Ectodermal cell (in vitro differentiated cells): ENCODE results near the gene SCGB1A1.
"Not testable (repeated sequence)": the region's sequence is repeated elsewhere in the genome, so short reads cannot be mapped to it uniquely, and the experiment has no call there.

Experiments
- H3K27ac ChIP-seq: 2 replicates; pipeline ENCODE4 v1.7.0; 2013; ENCODE audit warnings: mild to moderate bottlenecking, low read depth, low read length; ENCODE audit not compliant: insufficient read depth, poor library complexity, severe bottlenecking
- H3K27me3 ChIP-seq: 2 replicates; pipeline ENCODE4 v1.7.0; 2013; ENCODE audit warnings: mild to moderate bottlenecking, low read length; ENCODE audit not compliant: insufficient read depth, control insufficient read depth, poor library complexity, severe bottlenecking
- H3K36me3 ChIP-seq: one replicate; pipeline ENCODE4 v1.7.0; 2013; ENCODE audit warnings: low read length; ENCODE audit not compliant: control insufficient read depth, insufficient read depth
- H3K4me1 ChIP-seq: one replicate; pipeline ENCODE4 v1.7.0; 2013; ENCODE audit warnings: low read length; ENCODE audit not compliant: control insufficient read depth, insufficient read depth
- H3K4me3 ChIP-seq: 2 replicates; pipeline ENCODE4 v1.7.0; 2013; ENCODE audit warnings: low read depth, low read length, control low read depth; ENCODE audit not compliant: insufficient read depth
- H3K9me3 ChIP-seq: 2 replicates; pipeline ENCODE4 v1.7.0; 2013; ENCODE audit warnings: mild to moderate bottlenecking, low read length, moderate library complexity; ENCODE audit not compliant: control insufficient read depth
- WGBS, 2 experiments: methylation state at CpG; one replicate each; pipeline ENCODE4 v1.1.7; 2013; ENCODE audit warnings: missing lambda C conversion rate in 2 of 2; 5-methylcytosine and 5-hydroxymethylcytosine counted together

SCGB1A1 gene

GRCh38 chr11:62446091-62446490 lies 27.3 kb downstream of the SCGB1A1 start:
- Histone ChIP-seq H3K27ac (no peak overlapping the region), H3K4me1 (no peaks in the 10 kb centered on the region), H3K36me3 (no peaks in the 10 kb centered on the region), H3K4me3 (no peak overlapping the region), H3K27me3 (no peaks in the 10 kb centered on the region), H3K9me3 (no peaks in the 10 kb centered on the region)
- WGBS, 2 experiments, result 92 to 99% methylated on average over 5 of the region's 5 CpGs

- Histone ChIP-seq H3K4me3 (no peak overlapping the region), H3K4me1 (no peaks in the 10 kb centered on the region), H3K36me3 (no peaks in the 10 kb centered on the region), H3K27me3 (no peaks in the 10 kb centered on the region), H3K27ac (no peak overlapping the region), H3K9me3 (no peaks in the 10 kb centered on the region)
- WGBS, 2 experiments, result 91 to 94% methylated on average over 9 of the region's 9 CpGs
Observed at GRCh38 chr11:62449451-62449851, 30.6 kb downstream of the SCGB1A1 start.

- not testable (repeated sequence) for H3K27me3 ChIP-seq, H3K9me3 ChIP-seq, H3K27ac ChIP-seq, H3K4me1 ChIP-seq, H3K4me3 ChIP-seq, H3K36me3 ChIP-seq
- WGBS, 2 experiments, result 89 to 94% methylated on average over 6 of the region's 7 CpGs
Observed at GRCh38 chr11:62449912-62450311, 31.1 kb downstream of the SCGB1A1 start.

DNA sequence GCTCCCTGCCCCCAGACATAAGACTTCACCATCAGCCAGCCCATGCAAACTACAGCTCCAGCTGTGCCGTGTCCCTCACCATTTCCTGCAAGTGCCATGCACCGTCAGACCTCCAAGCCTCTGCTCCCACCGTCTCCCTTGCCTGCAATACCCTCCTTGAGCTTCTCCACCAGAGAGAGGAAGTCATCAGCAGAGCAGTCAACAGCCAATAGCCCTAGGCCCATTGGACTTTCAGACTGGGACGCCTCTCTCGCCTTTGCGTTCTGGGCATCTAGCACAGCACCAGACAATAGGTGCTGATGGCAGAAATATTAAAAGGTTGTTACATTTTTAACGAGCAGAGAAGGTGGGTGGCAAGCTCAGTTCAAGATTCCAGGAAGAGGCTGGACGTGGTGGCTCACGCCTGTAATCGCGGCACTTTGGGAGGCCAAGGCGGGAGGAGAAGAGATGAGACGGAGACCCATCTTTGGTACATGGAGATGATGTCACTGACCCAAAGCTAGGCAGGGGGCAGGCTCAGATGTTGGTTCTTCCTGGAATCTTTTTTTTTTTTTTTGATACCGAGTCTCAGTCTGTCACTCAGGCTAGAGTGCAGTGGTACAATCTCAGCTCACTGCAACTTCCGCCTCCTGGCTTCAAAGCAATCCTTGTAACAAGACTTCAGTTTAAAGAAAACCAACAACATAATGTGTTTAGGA lies 31.9 kb downstream of the SCGB1A1 start:
- WGBS, 2 experiments, result 88 to 91% methylated on average over 15 of the region's 15 CpGs
- H3K27ac ChIP-seq, result no peak overlapping the region
- H3K4me3 ChIP-seq, result no peak overlapping the region
- no peaks in the 10 kb centered on the region for H3K4me1 ChIP-seq
- H3K9me3 ChIP-seq, result no peaks in the 10 kb centered on the region
- no peaks in the 10 kb centered on the region for H3K36me3 ChIP-seq
- H3K27me3 ChIP-seq, result no peaks in the 10 kb centered on the region

DNA sequence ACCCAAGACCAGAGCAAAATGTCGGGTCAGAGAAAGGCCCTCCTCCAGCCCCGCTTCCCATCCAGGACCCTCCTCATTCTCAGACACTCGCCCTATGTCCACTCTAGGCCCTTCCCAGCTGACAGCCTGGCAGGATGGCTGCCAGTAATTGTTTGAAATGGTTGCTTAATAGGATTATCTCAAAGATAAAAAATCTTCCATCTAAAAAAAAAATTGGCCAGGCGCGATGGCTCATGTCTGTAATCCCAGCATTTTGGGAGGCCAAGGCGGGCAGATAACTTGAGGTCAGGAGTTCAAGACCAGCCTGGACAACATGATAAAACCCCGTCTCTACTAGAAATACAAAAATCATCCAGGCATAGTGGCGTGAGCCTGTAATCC lies 32.4 kb downstream of the SCGB1A1 start:
- Histone ChIP-seq H3K36me3 (no peaks in the 10 kb centered on the region), H3K27ac (no peak overlapping the region), H3K4me1 (no peaks in the 10 kb centered on the region), H3K4me3 (no peak overlapping the region), H3K27me3 (no peaks in the 10 kb centered on the region), H3K9me3 (no peaks in the 10 kb centered on the region)
- 94 to 95% methylated on average over 8 of the region's 8 CpGs for WGBS, 2 experiments

DNA sequence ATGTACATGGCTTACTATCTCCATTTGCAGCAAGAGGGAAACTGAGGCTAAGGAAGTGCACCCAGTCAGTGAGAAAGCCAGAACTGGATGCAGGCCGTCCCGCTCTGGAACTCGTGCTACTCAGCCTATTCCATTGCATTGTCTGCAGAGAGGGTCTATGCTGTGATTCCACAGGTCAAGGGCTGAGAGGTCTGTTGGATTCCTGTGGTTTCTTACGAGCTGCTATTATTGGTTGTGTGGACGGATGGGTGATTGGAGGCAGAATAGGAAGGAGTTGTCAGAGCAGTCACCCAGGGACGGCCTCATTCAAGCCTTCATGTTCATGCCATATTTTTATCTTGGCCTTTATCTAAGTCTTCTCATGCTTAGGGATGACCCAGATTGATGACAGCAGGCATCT lies 33.4 kb downstream of the SCGB1A1 start:
- Histone ChIP-seq H3K27ac (no peak overlapping the region), H3K9me3 (no peaks in the 10 kb centered on the region), H3K27me3 (no peaks in the 10 kb centered on the region), H3K4me1 (no peaks in the 10 kb centered on the region), H3K4me3 (no peak overlapping the region), H3K36me3 (no peaks in the 10 kb centered on the region)
- WGBS, 2 experiments, result 88 to 92% methylated on average over 6 of the region's 6 CpGs

GRCh38 chr11:62452839-62453468 lies 34.1 kb downstream of the SCGB1A1 start:
- Histone ChIP-seq H3K27ac (no peak overlapping the region), H3K27me3 (no peaks in the 10 kb centered on the region), H3K4me1 (no peaks in the 10 kb centered on the region), H3K9me3 (no peaks in the 10 kb centered on the region), H3K36me3 (no peaks in the 10 kb centered on the region), H3K4me3 (no peak overlapping the region)
- WGBS, 2 experiments, result 91 to 96% methylated on average over 11 of the region's 11 CpGs

- Histone ChIP-seq H3K4me3 (no peak overlapping the region), H3K27me3 (no peaks in the 10 kb centered on the region), H3K4me1 (no peaks in the 10 kb centered on the region), H3K36me3 (no peaks in the 10 kb centered on the region), H3K27ac (no peak overlapping the region), H3K9me3 (no peaks in the 10 kb centered on the region)
- 85 to 90% methylated on average over 4 of the region's 4 CpGs for WGBS, 2 experiments
Observed at GRCh38 chr11:62456630-62457029, 37.8 kb downstream of the SCGB1A1 start.

DNA sequence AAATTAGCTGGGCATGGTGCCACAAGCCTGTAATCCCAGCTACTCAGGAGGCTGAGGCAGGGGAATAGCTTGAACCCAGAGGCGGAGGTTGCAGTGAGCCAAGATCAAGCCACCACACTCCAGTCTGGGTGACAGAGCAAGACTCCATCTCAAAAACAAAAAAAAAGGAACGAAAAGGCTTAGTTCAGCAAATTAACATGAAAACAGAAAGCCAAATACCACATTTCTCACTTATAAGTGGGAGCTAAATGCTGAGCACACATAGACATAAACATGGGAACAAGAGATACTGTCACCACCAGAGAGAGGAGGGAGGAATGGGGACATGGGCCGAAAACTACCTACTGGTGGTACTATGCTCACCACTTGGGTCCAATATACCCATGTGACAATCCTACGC lies 38.6 kb downstream of the SCGB1A1 start:
- Histone ChIP-seq H3K27me3 (no peaks in the 10 kb centered on the region), H3K9me3 (no peaks in the 10 kb centered on the region), H3K27ac (no peak overlapping the region), H3K4me3 (no peak overlapping the region), H3K36me3 (no peaks in the 10 kb centered on the region), H3K4me1 (no peaks in the 10 kb centered on the region)
- WGBS, 2 experiments, result 83 to 86% methylated on average over 4 of the region's 4 CpGs

DNA sequence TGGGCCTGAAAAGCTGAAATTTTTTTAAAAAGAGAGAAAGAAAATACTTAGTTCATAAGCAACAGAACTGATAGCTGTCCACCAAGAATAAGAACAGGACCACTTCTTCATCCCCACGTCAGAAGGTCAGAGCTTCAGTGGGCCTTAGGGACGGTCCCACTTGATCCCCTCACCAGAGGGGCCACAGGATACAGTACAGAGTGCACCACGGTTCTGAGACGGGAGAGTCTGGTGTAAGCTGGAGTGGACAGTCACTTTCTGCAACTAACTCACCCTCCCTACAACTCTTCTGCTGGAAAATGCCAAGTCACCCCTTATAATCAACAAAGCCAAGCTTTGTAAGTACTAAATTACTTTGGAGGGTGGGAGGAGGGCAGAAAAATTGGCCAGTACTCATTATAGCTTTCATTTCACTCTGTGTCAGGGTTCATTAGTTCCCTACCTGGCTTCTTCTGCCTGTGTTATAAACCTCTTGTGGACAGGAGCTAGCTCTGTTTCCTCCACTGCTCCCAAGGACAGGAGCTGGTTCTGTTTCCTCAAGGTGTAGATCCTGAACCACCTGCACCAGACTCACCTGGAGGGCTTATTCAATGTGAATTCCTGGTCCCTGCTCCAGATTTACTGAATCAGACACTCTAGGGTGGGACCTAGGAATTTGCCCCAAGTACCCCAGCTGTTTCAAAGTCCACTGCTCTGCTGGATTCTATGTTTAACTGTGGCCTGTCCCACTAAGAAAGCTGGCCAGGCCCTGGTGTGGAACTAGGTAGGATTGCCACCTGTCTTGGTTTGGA lies 39.6 kb downstream of the SCGB1A1 start:
- no peaks in the 10 kb centered on the region for H3K9me3 ChIP-seq
- H3K36me3 ChIP-seq, result no peaks in the 10 kb centered on the region
- no peaks in the 10 kb centered on the region for H3K4me1 ChIP-seq
- no peak overlapping the region for H3K27ac ChIP-seq
- no peak overlapping the region for H3K4me3 ChIP-seq
- H3K27me3 ChIP-seq, result no peaks in the 10 kb centered on the region
- WGBS, 2 experiments, result 75 to 81% methylated on average over 4 of the region's 4 CpGs
